Calu3 (cell line): ENCODE results near the gene RPL22. TPM values are rescaled to one million over a fixed set of nuclear protein-coding genes. Genes with fewer than 3 reads are reported as not detected.

ENCODE experiments used
- BruUV-seq: library from RNA; stranded (reverse); fragments of 400-500 nt; replicated peaks from 2 replicates; lab custom pipeline; 2021; lab: Mats Ljungman, UMichigan
- CTCF ChIA-PET: fragments of 300-600 bp; sonication (Branson Sonifier 250); formaldehyde crosslinking; loops from one replicate; lab custom pipeline; 2022; ENCODE audit warnings: antibody characterized with exemption; lab: Charles Lee
- DNase-seq: peaks from one replicate; pipeline ENCODE4 v3.0.0; 2022
- H3K27ac Mint-ChIP-seq: one replicate; pipeline ENCODE4 v1.8.0; 2022; ENCODE audit warnings: mixed read lengths; ENCODE audit not compliant: unreplicated experiment
- H3K27me3 Mint-ChIP-seq: one replicate; pipeline ENCODE4 v1.8.0; 2022; ENCODE audit warnings: mixed read lengths; ENCODE audit not compliant: unreplicated experiment
- H3K36me3 Mint-ChIP-seq: one replicate; pipeline ENCODE4 v1.8.0; 2022; ENCODE audit warnings: mild to moderate bottlenecking, moderate library complexity, mixed read lengths; ENCODE audit not compliant: insufficient read depth, unreplicated experiment
- H3K4me1 Mint-ChIP-seq: one replicate; pipeline ENCODE4 v1.8.0; 2022; ENCODE audit warnings: mild to moderate bottlenecking, low read depth, mixed read lengths; ENCODE audit not compliant: unreplicated experiment
- H3K4me3 Mint-ChIP-seq: one replicate; pipeline ENCODE4 v1.8.0; 2022; ENCODE audit warnings: mild to moderate bottlenecking, low read depth, moderate library complexity, mixed read lengths; ENCODE audit not compliant: unreplicated experiment
- H3K9me3 Mint-ChIP-seq: one replicate; pipeline ENCODE4 v1.8.0; 2022; ENCODE audit warnings: low read depth, mixed read lengths; ENCODE audit not compliant: unreplicated experiment
- CTCF ChIP-seq: fragments of 200-600 bp; IDR thresholded peaks from one replicate; pipeline ENCODE4 v1.8.0; 2022; ENCODE audit warnings: antibody characterized with exemption; ENCODE audit not compliant: unreplicated experiment
- intact Hi-C: fragments of 100-400 bp; cut with micrococcal nuclease; formaldehyde crosslinking; loops from one replicate; pipeline ENCODE4 v1.10.0; 2022; ENCODE audit not compliant: unreplicated experiment
- total RNA-seq: library from RNA; stranded (reverse); gene quantifications from 2 replicates; pipeline ENCODE4 v1.2.3, GENCODE V29; 2022

Gene RPL22
- total RNA-seq, 1 experiment from 2014 or later: 259 TPM

- H3K27me3 Mint-ChIP-seq: peaks cover 45% of the 10 kb centered on the region
- no peak overlapping the region for H3K4me3 Mint-ChIP-seq
- intact Hi-C loops: loop anchor here (10.0 kb wide), 1 partner anchor 163 kb away; no protein-coding TSS in a partner anchor
- H3K9me3 Mint-ChIP-seq: no peaks in the 10 kb centered on the region
- H3K4me1 Mint-ChIP-seq: no peaks in the 10 kb centered on the region
- DNase-seq: no peak
- no peak overlapping the region for H3K27ac Mint-ChIP-seq
- peaks cover 4% of the 10 kb centered on the region for H3K36me3 Mint-ChIP-seq
- CTCF ChIA-PET: interaction anchor here (0.7 to 0.8 kb wide), 2 partner anchors 37 to 214 kb away, joined by 3 to 4 read pairs; no protein-coding TSS in a partner anchor
- no TSS peak for BruUV-seq
- TF ChIP-seq CTCF: no peak
Measured at GRCh38 chr1:6241887-6242740, 42.7 kb upstream of the RPL22 start.

- Mint-ChIP-seq H3K36me3 (no peaks in the 10 kb centered on the region), H3K4me1 (no peaks in the 10 kb centered on the region), H3K27ac (no peak overlapping the region), H3K9me3 (no peaks in the 10 kb centered on the region), H3K4me3 (no peak overlapping the region), H3K27me3 (peaks cover 37% of the 10 kb centered on the region)
- intact Hi-C loops: loop anchor here (10.0 kb wide), 1 partner anchor 164 kb away; no protein-coding TSS in a partner anchor
- DNase-seq: no peak
- no peak for TF ChIP-seq CTCF
- no TSS peak for BruUV-seq
- CTCF ChIA-PET: no interaction called here
Measured at GRCh38 chr1:6241107-6241886, 41.9 kb upstream of the RPL22 start.

- no peak for DNase-seq
- Mint-ChIP-seq H3K36me3 (peaks cover 6% of the 10 kb centered on the region), H3K27ac (no peak overlapping the region), H3K27me3 (peaks cover 34% of the 10 kb centered on the region), H3K9me3 (no peaks in the 10 kb centered on the region), H3K4me1 (no peaks in the 10 kb centered on the region), H3K4me3 (no peak overlapping the region)
- intact Hi-C loops: loop anchor here (10.0 kb wide), 1 partner anchor 165 kb away; no protein-coding TSS in a partner anchor
- TF ChIP-seq CTCF: no peak
- BruUV-seq: no TSS peak
- CTCF ChIA-PET: no interaction called here
Measured at GRCh38 chr1:6239950-6240768, 40.8 kb upstream of the RPL22 start.
